GM18909 (cell line): ENCODE results near the gene JAK1.

Experiments used
- ATAC-seq: cut with Tn5 transposase; IDR thresholded peaks from one replicate; pipeline ENCODE4 v1.9.1; 2021; ENCODE audit warnings: mild to moderate bottlenecking; ENCODE audit not compliant: unreplicated experiment, poor library complexity

The JAK1 gene

GRCh38 chr1:64980745-64981600, 14.6 kb upstream of the JAK1 start:
- ATAC-seq = no peak

- no peak for ATAC-seq
These were observed 13.0 kb upstream of the JAK1 start for GRCh38 chr1:64979358-64979757.

- ATAC-seq = no peak
These were observed 10.0 kb upstream of the JAK1 start for GRCh38 chr1:64976361-64976760.

GRCh38 chr1:64975740-64976139, 9.4 kb upstream of the JAK1 start:
- no peak for ATAC-seq

GRCh38 chr1:64975127-64975526, 8.8 kb upstream of the JAK1 start:
- no peak for ATAC-seq

- ATAC-seq = no peak
These were observed 8.0 kb upstream of the JAK1 start for GRCh38 chr1:64974288-64974825.

- ATAC-seq = no peak
These were observed 6.8 kb upstream of the JAK1 start for GRCh38 chr1:64973061-64973647.

GRCh38 chr1:64969305-64970046, 3.1 kb upstream of the JAK1 start:
- no peak for ATAC-seq

- no peak for ATAC-seq
These were observed 1.0 kb upstream of the JAK1 start for GRCh38 chr1:64967381-64967780.

- ATAC-seq = peak; percentile 51
These were observed 787 bp downstream of the JAK1 start for GRCh38 chr1:64965366-64966157.

- no peak for ATAC-seq
These were observed 2.9 kb downstream of the JAK1 start for GRCh38 chr1:64963466-64963865.

GRCh38 chr1:64962441-64962840, 3.9 kb downstream of the JAK1 start:
- ATAC-seq = peak; percentile 14

GRCh38 chr1:64961923-64962322, 4.4 kb downstream of the JAK1 start:
- no peak for ATAC-seq

- ATAC-seq = peak; percentile 76
These were observed 5.6 kb downstream of the JAK1 start for GRCh38 chr1:64960731-64961130.

GRCh38 chr1:64959986-64960385, 6.4 kb downstream of the JAK1 start:
- ATAC-seq = no peak

- ATAC-seq = peak; percentile 87
These were observed 9.5 kb downstream of the JAK1 start for GRCh38 chr1:64956733-64957441.

- no peak for ATAC-seq
These were observed 10.2 kb downstream of the JAK1 start for GRCh38 chr1:64956010-64956640.

GRCh38 chr1:64955097-64956009, 11.0 kb downstream of the JAK1 start:
- ATAC-seq = no peak
